GM19438 (cell line): ENCODE measurements around the gene OLFML3.
"Not testable (repeated sequence)": the region's sequence is repeated elsewhere in the genome, so short reads cannot be mapped to it uniquely, and the experiment has no call there.

Experiments
- ATAC-seq: cut with Tn5 transposase; IDR thresholded peaks from one replicate; pipeline ENCODE4 v1.9.1; 2021; ENCODE audit warnings: low read depth; ENCODE audit not compliant: unreplicated experiment

OLFML3 gene

GRCh38 chr1:113986802-113987201 lies 7.5 kb downstream of the OLFML3 start:
- no peak for ATAC-seq

GRCh38 chr1:113987259-113987658 lies 8.0 kb downstream of the OLFML3 start:
- no peak for ATAC-seq

DNA sequence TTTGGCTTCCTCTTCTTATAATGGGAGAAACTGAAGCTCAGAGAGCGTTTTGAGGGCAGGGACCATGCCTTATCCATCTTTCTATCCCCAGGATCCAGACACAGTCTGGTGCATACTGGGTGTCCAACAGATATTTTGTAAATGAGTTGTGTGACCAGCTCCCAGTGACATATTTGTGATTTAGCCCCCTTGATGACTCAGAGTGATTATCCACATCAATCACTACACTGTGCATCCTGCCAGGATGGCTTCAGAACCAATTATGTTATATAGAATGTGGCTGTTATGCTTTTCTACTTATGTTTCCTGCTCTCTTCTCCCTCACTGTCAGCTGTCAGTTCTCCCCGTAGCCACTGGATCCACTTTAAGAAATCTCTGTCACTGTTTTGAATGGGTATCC lies 11.3 kb downstream of the OLFML3 start:
- no peak for ATAC-seq

DNA sequence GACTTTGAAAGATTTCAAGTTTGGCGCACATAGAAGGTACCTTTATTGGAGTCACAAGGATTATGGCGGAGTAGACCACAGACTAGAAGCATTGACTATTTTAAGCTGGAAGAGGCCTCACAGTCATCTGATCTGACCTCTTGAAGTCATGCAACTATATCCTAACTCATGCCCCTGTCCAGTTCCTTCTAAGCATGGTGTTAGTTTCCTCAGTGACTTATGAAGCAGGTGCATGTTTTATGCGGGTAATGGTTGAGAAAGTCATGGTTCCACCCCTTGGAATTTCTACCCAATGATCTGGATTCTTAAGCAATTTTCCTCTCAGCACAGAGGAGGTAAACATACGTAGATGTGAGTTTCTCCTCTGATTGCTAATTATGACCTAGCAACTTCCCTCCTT lies 11.7 kb downstream of the OLFML3 start:
- no peak for ATAC-seq

- ATAC-seq, result no peak
Observed at GRCh38 chr1:113991467-113991997, 12.3 kb downstream of the OLFML3 start.

DNA sequence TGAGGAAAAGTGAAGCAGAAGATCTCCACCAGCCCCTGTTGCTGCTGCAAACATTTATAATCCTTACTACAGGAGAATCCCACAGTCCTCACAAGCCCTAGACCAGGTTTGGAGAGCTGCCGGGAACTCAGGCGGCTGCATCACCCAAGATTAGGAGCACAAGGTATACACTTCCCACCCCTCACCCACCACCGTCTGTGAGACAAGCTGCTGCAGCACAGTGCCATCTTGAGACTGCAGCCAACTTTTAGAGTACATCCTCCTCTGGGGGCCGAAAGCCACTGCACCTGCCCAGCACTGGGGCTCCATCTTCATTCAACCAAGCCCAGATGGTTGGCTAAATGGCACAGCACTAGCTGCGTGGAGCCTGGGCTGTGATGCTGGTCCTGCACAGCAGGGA lies 13.8 kb downstream of the OLFML3 start:
- no peak for ATAC-seq

- ATAC-seq, result no peak
Observed at GRCh38 chr1:113993766-113994165, 14.5 kb downstream of the OLFML3 start.

- no peak for ATAC-seq
Observed at GRCh38 chr1:113995382-113995781, 16.1 kb downstream of the OLFML3 start.

DNA sequence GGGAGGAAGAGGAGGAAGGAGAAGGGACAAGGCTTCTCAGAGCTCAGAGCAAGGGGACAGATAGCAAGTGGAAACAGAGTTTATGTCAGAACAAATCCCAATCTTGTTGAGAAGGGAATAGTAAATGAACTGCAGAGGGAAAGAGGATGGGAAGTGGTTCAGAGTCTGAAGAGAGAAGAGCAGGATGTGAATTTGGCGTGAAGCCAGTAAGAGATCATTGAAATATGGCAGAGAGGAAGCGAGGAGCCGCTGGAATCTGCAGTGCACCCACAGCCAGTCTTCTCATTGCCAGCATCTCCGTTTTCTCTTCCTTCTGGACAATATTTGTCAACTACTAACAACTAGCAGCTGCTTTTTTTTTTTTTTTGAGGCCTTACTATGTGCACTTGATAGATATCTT lies 19.1 kb downstream of the OLFML3 start:
- ATAC-seq, result no peak

DNA sequence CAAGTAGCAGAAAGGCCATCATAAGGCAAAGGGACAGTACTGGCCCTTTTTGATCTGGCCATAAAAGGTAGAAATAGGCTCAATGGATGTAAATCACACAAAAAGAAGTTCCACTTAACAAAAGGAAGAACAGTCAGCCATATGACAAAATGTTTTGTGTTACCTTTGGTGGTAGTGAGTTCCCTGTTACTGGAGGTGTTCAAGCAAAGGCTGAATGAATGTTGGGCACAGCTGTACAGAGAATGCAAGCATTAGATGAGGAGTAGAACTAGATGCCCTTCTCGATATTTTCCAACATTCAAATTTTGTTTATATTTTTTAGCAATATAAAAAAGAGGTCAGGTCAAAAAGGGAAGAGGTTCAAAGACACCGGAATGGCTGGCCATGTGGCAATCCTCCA lies 20.0 kb downstream of the OLFML3 start:
- ATAC-seq, result no peak

DNA sequence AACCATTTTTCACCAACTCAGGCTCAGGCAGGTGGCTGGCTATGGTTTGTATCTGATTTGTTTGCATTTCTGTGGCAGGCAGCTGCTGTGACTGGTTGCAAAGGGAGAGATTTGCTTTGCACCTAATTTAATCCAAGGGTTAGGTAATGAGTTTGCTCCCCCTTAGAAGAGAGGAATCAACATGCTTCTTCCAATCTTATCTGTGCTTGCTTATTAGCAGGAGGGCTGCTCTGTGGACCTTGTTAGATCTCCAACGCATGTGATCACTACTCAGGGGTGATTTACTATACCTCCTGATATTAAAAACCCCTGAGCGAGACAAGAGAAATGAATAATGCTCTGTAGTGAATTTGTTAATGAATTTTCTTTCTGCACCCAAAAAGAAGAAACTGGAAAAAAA lies 20.5 kb downstream of the OLFML3 start:
- no peak for ATAC-seq

DNA sequence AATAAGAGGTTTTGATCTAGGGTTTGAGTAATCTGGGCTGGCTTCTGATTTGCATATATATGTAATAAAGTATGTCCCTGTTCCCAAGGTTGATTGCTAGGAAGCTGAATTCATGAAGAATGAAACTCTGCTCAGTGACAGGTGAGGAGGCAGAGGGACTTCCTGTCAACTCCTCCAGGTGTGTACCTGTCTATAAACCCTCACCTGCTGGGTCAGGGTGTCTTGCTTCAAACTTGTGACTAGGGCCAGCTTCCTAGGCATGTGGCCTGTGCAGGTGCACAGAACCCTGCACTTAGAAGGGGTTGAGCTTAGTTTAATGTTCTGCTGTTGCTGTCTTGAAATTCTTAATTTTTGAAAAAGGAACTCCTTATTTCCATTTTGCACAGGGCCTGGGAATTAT lies 21.1 kb downstream of the OLFML3 start:
- ATAC-seq, result no peak

- ATAC-seq, result no peak
Observed at GRCh38 chr1:114002492-114003239, 23.4 kb downstream of the OLFML3 start.

DNA sequence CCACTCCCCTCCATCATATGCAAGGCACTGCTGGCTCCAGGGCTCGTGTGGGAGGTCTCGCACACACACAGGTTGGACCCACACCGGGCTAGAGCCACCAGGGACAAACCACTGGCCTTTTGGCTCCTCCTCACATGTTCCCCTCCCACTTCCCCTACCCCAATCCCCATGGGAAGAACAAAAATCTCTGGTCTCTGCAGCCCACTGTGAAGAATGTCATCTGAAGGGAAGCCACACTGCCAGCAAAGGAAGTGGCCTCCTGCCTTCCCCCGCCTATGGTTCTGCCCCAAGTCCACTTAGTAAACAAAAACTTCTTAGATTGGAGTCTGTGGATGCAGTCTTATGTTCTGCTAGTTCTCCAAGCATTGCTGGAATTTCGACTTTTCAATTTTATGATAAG lies 24.2 kb downstream of the OLFML3 start:
- ATAC-seq, result no peak

- ATAC-seq, result not testable (repeated sequence)
Observed at GRCh38 chr1:114006825-114007224, 27.6 kb downstream of the OLFML3 start.

DNA sequence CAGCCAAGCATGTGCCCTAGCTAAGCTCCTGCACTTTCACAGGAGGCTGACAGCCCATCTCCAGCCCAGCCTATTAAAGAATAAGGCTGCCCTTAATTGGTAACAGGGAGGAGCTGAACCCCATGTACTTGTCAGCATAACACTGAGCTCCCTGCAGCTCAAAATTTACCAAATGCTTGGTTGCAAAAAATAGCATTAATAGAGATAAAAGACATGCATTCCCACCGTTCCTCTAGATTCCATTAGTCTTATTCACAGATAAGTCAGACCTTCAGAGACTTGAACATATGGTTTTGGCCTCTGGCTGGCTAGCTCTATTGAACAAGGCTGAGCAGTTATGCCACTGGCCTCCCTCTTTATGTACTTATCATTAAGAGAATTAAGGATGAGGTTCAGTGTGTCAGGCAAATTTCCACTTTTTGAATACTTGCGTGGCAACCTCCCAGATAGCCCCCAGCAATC lies 29.2 kb downstream of the OLFML3 start:
- ATAC-seq, result no peak

GRCh38 chr1:114008993-114009392 lies 29.7 kb downstream of the OLFML3 start:
- ATAC-seq, result no peak

- no peak for ATAC-seq
Observed at GRCh38 chr1:114009393-114009792, 30.1 kb downstream of the OLFML3 start.

GRCh38 chr1:114010433-114011184 lies 31.3 kb downstream of the OLFML3 start:
- no peak for ATAC-seq

DNA sequence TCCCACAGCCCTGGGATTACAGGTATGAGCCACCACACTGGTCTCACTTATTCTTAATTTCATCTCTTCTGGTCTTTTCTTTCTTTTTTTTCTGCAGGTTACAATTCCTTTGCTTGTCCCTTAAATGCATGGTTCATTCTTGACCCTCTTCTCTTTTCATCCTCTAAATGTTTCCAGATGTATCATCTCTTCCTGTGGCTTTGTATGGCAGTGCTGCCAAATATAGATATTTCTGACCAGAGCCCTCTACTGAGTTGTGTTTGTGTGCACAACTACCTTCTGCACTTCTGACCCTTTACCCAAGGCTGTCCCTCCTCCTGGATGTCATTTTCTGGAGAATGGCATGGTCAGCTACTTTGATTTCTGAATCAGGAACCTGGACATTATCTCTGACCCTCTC lies 32.5 kb downstream of the OLFML3 start:
- ATAC-seq, result no peak

- ATAC-seq, result no peak
Observed at GRCh38 chr1:114015075-114015474, 35.8 kb downstream of the OLFML3 start.

DNA sequence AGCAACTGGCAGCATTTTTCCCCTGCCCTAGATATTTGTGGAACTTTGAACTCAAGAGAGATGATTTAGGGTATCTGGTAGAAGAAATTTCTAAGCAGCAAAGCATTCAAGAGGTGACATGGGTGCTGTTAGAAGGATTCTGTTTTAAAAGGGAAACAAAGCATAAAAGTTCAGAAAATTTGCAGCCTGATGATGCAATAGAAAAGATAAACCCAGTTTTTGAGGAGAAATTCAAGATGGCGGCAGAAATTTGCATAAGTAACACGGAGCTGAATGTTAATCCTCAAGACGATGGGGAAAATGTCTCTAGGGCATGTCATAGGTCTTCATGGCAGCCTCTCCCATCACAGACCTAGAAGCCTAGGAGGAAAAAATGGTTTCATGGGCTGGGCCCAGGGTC lies 40.5 kb downstream of the OLFML3 start:
- not testable (repeated sequence) for ATAC-seq
